H1 (cell line): ENCODE results near the gene FOXC1.

ENCODE experiments used
- CBX5 ChIP-seq: fragments of 300-800, 300-1000 bp; sonication (generic); IDR thresholded peaks from 2 replicates; pipeline ENCODE4 v1.7.1; 2016; ENCODE audit warnings: antibody characterized with exemption, low read length, low read depth
- EP300 ChIP-seq, 2 experiments: IDR thresholded peaks; 1 replicate in 1 of 2; 2 replicates in 1 of 2; pipeline ENCODE4 v1.6.1; 2011 to 2012; ENCODE audit warnings: low read depth in 2 of 2, low read length in 2 of 2, mild to moderate bottlenecking in 2 of 2, borderline replicate concordance in 1 of 2, inconsistent platforms in 1 of 2, moderate library complexity in 1 of 2
- RFX5 ChIP-seq: IDR thresholded peaks from 2 replicates; pipeline ENCODE4 v1.6.1; 2011; ENCODE audit warnings: low read depth, low read length, improper control_type of control experiment, borderline replicate concordance
- RNF2 ChIP-seq: fragments of 200-900, 300-1000 bp; sonication (generic); IDR thresholded peaks from 2 replicates; pipeline ENCODE4 v1.7.1; 2016; ENCODE audit warnings: borderline replicate concordance, low read depth, mild to moderate bottlenecking, antibody characterized with exemption, low read length; ENCODE audit not compliant: poor library complexity, severe bottlenecking; ENCODE audit errors: missing control alignments
- RXRA ChIP-seq: IDR thresholded peaks from 2 replicates; pipeline ENCODE4 v1.6.1; 2011; ENCODE audit warnings: low read depth, mild to moderate bottlenecking, low read length, moderate library complexity; ENCODE audit not compliant: insufficient read depth
- SRF ChIP-seq: IDR thresholded peaks from 2 replicates; pipeline ENCODE4 v1.6.1; 2011; ENCODE audit warnings: mild to moderate bottlenecking, low read depth, low read length, moderate library complexity
- TAF1 ChIP-seq: IDR thresholded peaks from 2 replicates; pipeline ENCODE4 v1.6.1; 2011; ENCODE audit warnings: mild to moderate bottlenecking, low read depth, low read length
- TF ChIP-seq, protein P1 (sequence below), 3 experiments: IDR thresholded peaks; 1 replicate in 2 of 3; 2 replicates in 1 of 3; pipeline versions ENCODE4 v1.5.1 to v1.6.1; 2011; ENCODE audit warnings: low read length in 3 of 3, mild to moderate bottlenecking in 3 of 3, inconsistent platforms in 2 of 3, low read depth in 1 of 3, moderate library complexity in 1 of 3; ENCODE audit not compliant: insufficient read depth in 1 of 3; ENCODE audit errors: control extremely low read depth in 1 of 3

- TF ChIP-seq, protein P1, sequence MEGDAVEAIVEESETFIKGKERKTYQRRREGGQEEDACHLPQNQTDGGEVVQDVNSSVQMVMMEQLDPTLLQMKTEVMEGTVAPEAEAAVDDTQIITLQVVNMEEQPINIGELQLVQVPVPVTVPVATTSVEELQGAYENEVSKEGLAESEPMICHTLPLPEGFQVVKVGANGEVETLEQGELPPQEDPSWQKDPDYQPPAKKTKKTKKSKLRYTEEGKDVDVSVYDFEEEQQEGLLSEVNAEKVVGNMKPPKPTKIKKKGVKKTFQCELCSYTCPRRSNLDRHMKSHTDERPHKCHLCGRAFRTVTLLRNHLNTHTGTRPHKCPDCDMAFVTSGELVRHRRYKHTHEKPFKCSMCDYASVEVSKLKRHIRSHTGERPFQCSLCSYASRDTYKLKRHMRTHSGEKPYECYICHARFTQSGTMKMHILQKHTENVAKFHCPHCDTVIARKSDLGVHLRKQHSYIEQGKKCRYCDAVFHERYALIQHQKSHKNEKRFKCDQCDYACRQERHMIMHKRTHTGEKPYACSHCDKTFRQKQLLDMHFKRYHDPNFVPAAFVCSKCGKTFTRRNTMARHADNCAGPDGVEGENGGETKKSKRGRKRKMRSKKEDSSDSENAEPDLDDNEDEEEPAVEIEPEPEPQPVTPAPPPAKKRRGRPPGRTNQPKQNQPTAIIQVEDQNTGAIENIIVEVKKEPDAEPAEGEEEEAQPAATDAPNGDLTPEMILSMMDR (IDR thresholded peaks at IDR 0.05; ENCODE audit: control extremely low read depth in 1 of 3, insufficient read depth in 1 of 3, low read depth in 1 of 3, low read length in 3 of 3) = no peak
- TF ChIP-seq EP300 (IDR thresholded peaks at IDR 0.05; ENCODE audit: borderline replicate concordance in 1 of 2, low read depth in 2 of 2, low read length in 2 of 2) = no peak
- no peak for TF ChIP-seq CBX5
- no peak for TF ChIP-seq RFX5
- TF ChIP-seq RXRA = no peak
- no peak for TF ChIP-seq RNF2
- TF ChIP-seq TAF1 = no peak
- TF ChIP-seq SRF = no peak
These were observed 15.1 kb upstream of the FOXC1 start for GRCh38 chr6:1594445-1595200.
